Measurements from ENCODE around the gene TAF1D. TPM values are rescaled to one million over a fixed set of nuclear protein-coding genes. Genes with fewer than 3 reads are reported as not detected.

The TAF1D gene
- total RNA-seq, 4 donors from 2014 or later, result 28.3 to 114 (median 58.1) TPM

DNA sequence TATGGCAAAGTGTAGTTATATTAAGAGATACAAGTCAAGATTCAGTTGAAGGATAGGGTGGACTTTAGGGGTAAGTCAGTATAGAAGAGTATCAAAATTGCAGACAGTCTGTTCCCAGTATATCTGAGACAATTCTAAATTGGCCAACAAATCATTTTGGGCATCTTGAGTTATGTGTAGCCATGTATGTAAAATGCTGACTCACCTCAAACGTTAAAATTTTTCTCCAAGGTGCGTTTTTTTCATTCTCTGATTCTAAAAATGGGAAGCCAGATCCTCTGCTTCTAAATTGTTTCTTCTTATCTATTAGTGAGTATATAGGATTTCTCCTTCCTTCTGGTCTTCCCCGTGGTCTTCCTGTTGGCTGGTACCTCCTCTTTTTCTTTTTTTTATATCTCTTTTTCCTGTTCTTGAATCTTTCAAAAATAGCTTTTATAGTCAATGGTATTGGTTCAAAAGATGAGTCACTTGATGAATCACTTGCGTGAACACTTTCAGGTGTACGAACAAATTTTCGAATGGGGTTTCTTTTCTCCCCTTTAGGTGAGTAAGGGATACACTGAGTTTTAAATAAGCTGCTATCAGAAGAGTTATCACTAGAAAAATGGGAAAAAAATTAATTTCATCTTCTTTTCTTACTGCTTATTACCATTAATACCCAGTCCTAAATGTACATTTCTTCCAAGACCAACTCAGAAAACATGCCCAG lies 3.2 kb downstream of the TAF1D start:
- peaks cover 0 to 58% of the 10 kb centered on the region in 2 donors for H3K36me3 ChIP-seq

DNA sequence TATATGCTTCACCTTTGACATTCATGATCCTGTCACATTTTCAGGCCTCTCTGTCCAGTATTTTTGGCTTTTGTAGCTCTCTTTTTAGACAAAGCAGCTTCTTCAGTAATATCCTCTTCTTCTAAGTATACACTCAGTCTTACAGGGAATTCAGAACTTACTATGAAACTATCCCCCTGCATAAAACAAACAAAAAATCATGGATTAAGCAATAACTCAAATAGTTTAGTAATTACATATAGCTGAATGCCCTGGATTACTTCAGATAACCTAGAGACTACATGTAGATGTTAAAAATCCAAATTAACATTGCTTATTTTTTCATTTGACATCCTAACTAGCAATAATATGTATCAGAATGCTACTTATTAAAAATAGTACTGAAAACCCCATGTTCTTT lies 5.2 kb downstream of the TAF1D start:
- H3K4me1 ChIP-seq, result peaks cover 19 to 37% (median 20%) of the 10 kb centered on the region in 3 donors
- H3K27me3 ChIP-seq, result no peaks in the 10 kb centered on the region
- H3K4me3 ChIP-seq, result no peak overlapping the region
- H3K36me3 ChIP-seq, result peaks cover 7 to 77% of the 10 kb centered on the region in 2 donors
- TF ChIP-seq POLR2AphosphoS5 (IDR thresholded peaks at IDR 0.05), result no peak
- TF ChIP-seq POLR2A (IDR thresholded peaks at IDR 0.05), result no peak
- TF ChIP-seq, protein P1, sequence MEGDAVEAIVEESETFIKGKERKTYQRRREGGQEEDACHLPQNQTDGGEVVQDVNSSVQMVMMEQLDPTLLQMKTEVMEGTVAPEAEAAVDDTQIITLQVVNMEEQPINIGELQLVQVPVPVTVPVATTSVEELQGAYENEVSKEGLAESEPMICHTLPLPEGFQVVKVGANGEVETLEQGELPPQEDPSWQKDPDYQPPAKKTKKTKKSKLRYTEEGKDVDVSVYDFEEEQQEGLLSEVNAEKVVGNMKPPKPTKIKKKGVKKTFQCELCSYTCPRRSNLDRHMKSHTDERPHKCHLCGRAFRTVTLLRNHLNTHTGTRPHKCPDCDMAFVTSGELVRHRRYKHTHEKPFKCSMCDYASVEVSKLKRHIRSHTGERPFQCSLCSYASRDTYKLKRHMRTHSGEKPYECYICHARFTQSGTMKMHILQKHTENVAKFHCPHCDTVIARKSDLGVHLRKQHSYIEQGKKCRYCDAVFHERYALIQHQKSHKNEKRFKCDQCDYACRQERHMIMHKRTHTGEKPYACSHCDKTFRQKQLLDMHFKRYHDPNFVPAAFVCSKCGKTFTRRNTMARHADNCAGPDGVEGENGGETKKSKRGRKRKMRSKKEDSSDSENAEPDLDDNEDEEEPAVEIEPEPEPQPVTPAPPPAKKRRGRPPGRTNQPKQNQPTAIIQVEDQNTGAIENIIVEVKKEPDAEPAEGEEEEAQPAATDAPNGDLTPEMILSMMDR (IDR thresholded peaks at IDR 0.05), result no peak
- TF ChIP-seq EP300 (IDR thresholded peaks at IDR 0.05), result no peak
- no peak overlapping the region for H3K27ac ChIP-seq
- H3K9me3 ChIP-seq, result no peaks in the 10 kb centered on the region
- no peak for ATAC-seq

More for the DNA sequence above, 3.2 kb downstream of the TAF1D start:
- Histone ChIP-seq H3K27ac (no peak overlapping the region), H3K27me3 (no peaks in the 10 kb centered on the region), H3K9me3 (no peaks in the 10 kb centered on the region), H3K4me1 (peaks cover 20 to 48% (median 22%) of the 10 kb centered on the region in 3 donors), H3K4me3 (no peak overlapping the region)
- WGBS, 2 donors (ENCODE audit: low coverage in 1 of 2), result 53 to 69% methylated on average over 5 to 6 of the region's 6 CpGs
- no peak for ATAC-seq
- TF ChIP-seq POLR2AphosphoS5 (IDR thresholded peaks at IDR 0.05) (no peak), POLR2A (IDR thresholded peaks at IDR 0.05) (no peak), EP300 (IDR thresholded peaks at IDR 0.05) (no peak)
- TF ChIP-seq, protein P1 (IDR thresholded peaks at IDR 0.05), result no peak

DNA sequence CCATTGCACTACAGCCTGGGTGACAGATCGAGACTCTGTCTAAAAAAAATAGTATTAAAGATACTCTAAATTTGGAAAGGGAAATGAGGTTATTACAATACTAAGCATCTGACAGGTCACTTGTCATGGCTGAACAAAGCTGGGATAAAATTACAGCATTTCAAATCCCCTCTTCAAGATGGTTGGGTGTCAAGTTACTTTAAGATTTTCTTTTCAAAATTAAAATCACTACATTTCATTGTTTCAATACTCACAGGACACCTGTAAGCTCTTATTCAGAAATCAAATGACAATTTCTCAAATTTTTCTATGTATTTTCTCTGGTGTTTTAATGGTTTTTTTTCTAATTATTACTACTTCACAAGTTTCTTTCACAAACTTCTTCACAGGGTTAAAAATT lies 5.7 kb downstream of the TAF1D start:
- 92 to 100% methylated on average over 1 of the region's 1 CpG for WGBS, 2 donors (ENCODE audit: low coverage in 1 of 2)
- no peak overlapping the region for H3K4me3 ChIP-seq
- peaks cover 19 to 37% (median 20%) of the 10 kb centered on the region in 3 donors for H3K4me1 ChIP-seq
- no peak overlapping the region for H3K27ac ChIP-seq
- ATAC-seq, result no peak
- H3K27me3 ChIP-seq, result no peaks in the 10 kb centered on the region
- H3K36me3 ChIP-seq, result peaks cover 12 to 82% of the 10 kb centered on the region in 2 donors
- no peaks in the 10 kb centered on the region for H3K9me3 ChIP-seq
- TF ChIP-seq POLR2A (IDR thresholded peaks at IDR 0.05), result no peak
- TF ChIP-seq, protein P1 (IDR thresholded peaks at IDR 0.05), result no peak
- TF ChIP-seq POLR2AphosphoS5 (IDR thresholded peaks at IDR 0.05), result no peak
- no peak for TF ChIP-seq EP300 (IDR thresholded peaks at IDR 0.05)

DNA sequence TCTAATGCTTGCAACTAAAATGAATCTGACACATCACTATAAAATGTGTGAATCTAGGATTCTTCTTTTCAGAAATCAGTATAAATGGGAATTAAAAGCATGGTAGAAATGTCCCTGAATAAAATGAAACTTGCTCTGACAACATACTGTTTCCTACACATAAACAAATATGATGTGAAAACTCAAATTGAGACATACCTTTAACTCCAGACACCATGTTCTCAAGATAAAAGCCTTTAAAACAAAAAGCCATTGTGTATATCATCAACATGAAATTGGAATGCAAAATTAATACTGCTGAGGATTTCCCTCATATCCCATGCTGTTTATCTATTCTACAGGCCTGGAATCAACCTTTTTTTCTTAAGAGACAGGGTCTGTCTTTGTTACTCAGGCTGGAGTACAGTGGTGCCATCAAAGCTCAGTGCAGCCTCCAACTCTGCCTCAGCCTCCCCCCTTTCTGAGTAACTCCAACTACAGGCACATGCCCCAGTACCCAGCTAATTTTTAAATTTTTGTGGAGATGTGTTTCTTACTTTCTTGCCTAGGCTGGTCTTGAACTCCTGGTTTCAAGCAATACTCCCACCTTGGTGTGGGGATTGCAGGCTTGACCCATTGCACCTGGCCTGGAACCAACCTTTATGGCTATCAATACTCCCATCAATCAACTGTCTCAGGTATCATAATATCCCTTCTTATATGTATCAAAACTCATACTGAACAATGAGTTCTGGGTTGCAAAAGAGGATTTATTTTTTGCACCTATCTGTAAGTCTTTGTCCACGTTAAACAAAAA lies 6.7 kb downstream of the TAF1D start:
- H3K9me3 ChIP-seq, result no peaks in the 10 kb centered on the region
- peaks cover 19 to 31% (median 20%) of the 10 kb centered on the region in 3 donors for H3K4me1 ChIP-seq
- no peak for TF ChIP-seq POLR2AphosphoS5 (IDR thresholded peaks at IDR 0.05)
- no peak for TF ChIP-seq POLR2A (IDR thresholded peaks at IDR 0.05)
- TF ChIP-seq, protein P1 (IDR thresholded peaks at IDR 0.05), result no peak
- no peaks in the 10 kb centered on the region for H3K27me3 ChIP-seq
- ATAC-seq, result no peak
- peaks cover 12 to 92% of the 10 kb centered on the region in 2 donors for H3K36me3 ChIP-seq
- no peak overlapping the region for H3K4me3 ChIP-seq
- H3K27ac ChIP-seq, result no peak overlapping the region
- 38 to 100% methylated on average over 1 of the region's 1 CpG for WGBS, 2 donors (ENCODE audit: low coverage in 1 of 2)

Data from gastroesophageal sphincter (tissue), 4 donors.